H9 (cell line): ENCODE data around the gene FAU. TPM values are rescaled to one million over a fixed set of nuclear protein-coding genes. Genes with fewer than 3 reads are reported as not detected.

ENCODE experiments used
- DNase-seq: peaks from one replicate; pipeline ENCODE4 v3.0.0-alpha.2; 2017
- H2AFZ ChIP-seq: one replicate; pipeline ENCODE4 v1.6.1; 2013; ENCODE audit warnings: mild to moderate bottlenecking, low read length, control low read depth, moderate library complexity
- H2AK5ac ChIP-seq: 2 replicates; pipeline ENCODE4 v1.6.1; 2013; ENCODE audit warnings: low read length, control low read depth, mixed read lengths; ENCODE audit not compliant: insufficient read length
- H2BK120ac ChIP-seq: one replicate; pipeline ENCODE4 v1.6.1; 2013; ENCODE audit warnings: low read depth, mild to moderate bottlenecking, low read length, control low read depth, inconsistent platforms; ENCODE audit not compliant: poor library complexity, severe bottlenecking
- H2BK12ac ChIP-seq: 2 replicates; pipeline ENCODE4 v1.6.1; 2013; ENCODE audit warnings: low read length, control low read depth, mixed read lengths, low read depth; ENCODE audit not compliant: insufficient read length
- H2BK15ac ChIP-seq: 2 replicates; pipeline ENCODE4 v1.6.1; 2013; ENCODE audit warnings: low read depth, low read length, control low read depth
- H2BK20ac ChIP-seq: one replicate; pipeline ENCODE4 v1.6.1; 2013; ENCODE audit warnings: low read depth, mild to moderate bottlenecking, low read length, control low read depth, inconsistent platforms; ENCODE audit not compliant: poor library complexity, severe bottlenecking
- H2BK5ac ChIP-seq: 2 replicates; pipeline ENCODE4 v1.6.1; 2013; ENCODE audit warnings: low read length, control low read depth, mixed read lengths; ENCODE audit not compliant: insufficient read length
- H3K14ac ChIP-seq: 2 replicates; pipeline ENCODE4 v1.6.1; 2013; ENCODE audit warnings: low read length, control low read depth; ENCODE audit not compliant: insufficient read depth
- H3K18ac ChIP-seq: 2 replicates; pipeline ENCODE4 v1.6.1; 2013; ENCODE audit warnings: low read depth, mild to moderate bottlenecking, mixed read lengths, low read length, control low read depth; ENCODE audit not compliant: insufficient read length
- H3K23ac ChIP-seq: 2 replicates; pipeline ENCODE4 v1.6.1; 2013; ENCODE audit warnings: low read length, control low read depth, mixed read lengths, low read depth; ENCODE audit not compliant: insufficient read length
- H3K23me2 ChIP-seq: 2 replicates; pipeline ENCODE4 v1.6.1; 2013; ENCODE audit warnings: low read depth, mild to moderate bottlenecking, mixed read lengths, low read length, control low read depth; ENCODE audit not compliant: insufficient read length, poor library complexity, severe bottlenecking
- H3K27ac ChIP-seq: 2 replicates; pipeline ENCODE4 v1.5.1; 2013; ENCODE audit warnings: low read length, control low read depth, mixed read lengths, low read depth; ENCODE audit not compliant: insufficient read length
- H3K27me3 ChIP-seq: 2 replicates; pipeline ENCODE4 v1.6.1; 2013; ENCODE audit warnings: low read length, control low read depth, inconsistent platforms; ENCODE audit not compliant: insufficient read depth
- H3K4ac ChIP-seq: 2 replicates; pipeline ENCODE4 v1.6.1; 2013; ENCODE audit warnings: low read depth, mild to moderate bottlenecking, control low read depth, inconsistent platforms, low read length, moderate library complexity
- H3K4me1 ChIP-seq: 2 replicates; pipeline ENCODE4 v1.6.1; 2013; ENCODE audit warnings: low read length, control low read depth, inconsistent platforms; ENCODE audit not compliant: insufficient read depth
- H3K4me2 ChIP-seq: 2 replicates; pipeline ENCODE4 v1.6.1; 2013; ENCODE audit warnings: low read length, control low read depth, mixed read lengths; ENCODE audit not compliant: insufficient read length, insufficient read depth
- H3K56ac ChIP-seq: 2 replicates; pipeline ENCODE4 v1.6.1; 2013; ENCODE audit warnings: low read depth, mild to moderate bottlenecking, mixed read lengths, low read length, control low read depth; ENCODE audit not compliant: insufficient read length
- H3K79me1 ChIP-seq: 2 replicates; pipeline ENCODE4 v1.6.1; 2013; ENCODE audit warnings: low read depth, mild to moderate bottlenecking, moderate library complexity, low read length, control low read depth, inconsistent platforms; ENCODE audit not compliant: insufficient read depth, poor library complexity, severe bottlenecking
- H3K79me2 ChIP-seq: 2 replicates; pipeline ENCODE4 v1.6.1; 2013; ENCODE audit warnings: low read length, control low read depth, inconsistent platforms; ENCODE audit not compliant: insufficient read depth
- H3K9ac ChIP-seq: 2 replicates; pipeline ENCODE4 v1.6.1; 2013; ENCODE audit warnings: low read length, control low read depth, mixed read lengths; ENCODE audit not compliant: insufficient read length; ENCODE audit errors: extremely low read depth
- H3K9me3 ChIP-seq: one replicate; pipeline ENCODE4 v1.6.1; 2013; ENCODE audit warnings: low read depth, low read length, inconsistent platforms; ENCODE audit not compliant: control insufficient read depth
- H3T11ph ChIP-seq: one replicate; pipeline ENCODE4 v1.6.1; 2013; ENCODE audit warnings: mild to moderate bottlenecking, low read length, control low read depth, inconsistent platforms
- H4K20me1 ChIP-seq: one replicate; pipeline ENCODE4 v1.6.1; 2013; ENCODE audit not compliant: control insufficient read depth, insufficient read length, insufficient read depth
- H4K5ac ChIP-seq: 2 replicates; pipeline ENCODE4 v1.6.1; 2013; ENCODE audit warnings: low read depth, mild to moderate bottlenecking, mixed read lengths, low read length, control low read depth; ENCODE audit not compliant: insufficient read length
- H4K8ac ChIP-seq: replicated peaks from 2 replicates; pipeline ENCODE4 v1.6.1; 2013; ENCODE audit warnings: low read length, control low read depth, mixed read lengths, low read depth; ENCODE audit not compliant: insufficient read length
- H4K91ac ChIP-seq: 2 replicates; pipeline ENCODE4 v1.6.1; 2013; ENCODE audit warnings: low read depth, mild to moderate bottlenecking, moderate library complexity, mixed read lengths, low read length, control low read depth; ENCODE audit not compliant: insufficient read length
- H3K27ac Mint-ChIP-seq, 3 experiments: 2 replicates in 2 of 3; 3 replicates in 1 of 3; pipeline ENCODE4 v1.8.0; 2020 to 2021; ENCODE audit warnings: mixed read lengths in 3 of 3, mild to moderate bottlenecking in 1 of 3, moderate library complexity in 1 of 3
- H3K27me3 Mint-ChIP-seq: 2 replicates; pipeline ENCODE4 v1.8.0; 2021; ENCODE audit warnings: low read depth, mild to moderate bottlenecking, moderate library complexity, mixed read lengths
- H3K36me3 Mint-ChIP-seq, 3 experiments: 2 replicates in 2 of 3; 3 replicates in 1 of 3; pipeline ENCODE4 v1.8.0; 2020 to 2021; ENCODE audit warnings: low read depth in 3 of 3, mixed read lengths in 3 of 3; ENCODE audit not compliant: insufficient read depth in 1 of 3
- H3K4me1 Mint-ChIP-seq, 2 experiments: 2 replicates each; pipeline ENCODE4 v1.8.0; 2020; ENCODE audit warnings: mixed read lengths in 2 of 2
- H3K4me3 Mint-ChIP-seq, 2 experiments: 2 replicates in 1 of 2; 3 replicates in 1 of 2; pipeline ENCODE4 v1.8.0; 2020 to 2021; ENCODE audit warnings: mild to moderate bottlenecking in 2 of 2, mixed read lengths in 2 of 2, moderate library complexity in 1 of 2
- H3K9me3 Mint-ChIP-seq, 2 experiments: 2 replicates in 1 of 2; 3 replicates in 1 of 2; pipeline ENCODE4 v1.8.0; 2020; ENCODE audit warnings: mild to moderate bottlenecking in 2 of 2, mixed read lengths in 2 of 2, moderate library complexity in 1 of 2
- WGBS: extraction: QIAGEN DNeasy Blood & Tissue Kit; methylation state at CpG from one replicate; pipeline ENCODE4 v1.1.7; 2013; ENCODE audit warnings: missing lambda C conversion rate, low lambda C conversion rate, mixed read lengths; ENCODE audit not compliant: insufficient read length; ENCODE audit errors: extremely low coverage; 5-methylcytosine and 5-hydroxymethylcytosine counted together
- total RNA-seq: library from RNA; stranded (reverse); gene quantifications from 2 replicates; pipeline ENCODE4 v1.2.1, GENCODE V29; 2021
- TF ChIP-seq, protein P1 (sequence below): fragments of 200-600 bp; sonication (generic); conservative IDR thresholded peaks from 3 replicates; pipeline ENCODE4 v1.8.0; 2021; ENCODE audit warnings: antibody characterized with exemption, mild to moderate bottlenecking

Gene FAU
- total RNA-seq, 1 experiment from 2014 or later = 898 TPM

DNA sequence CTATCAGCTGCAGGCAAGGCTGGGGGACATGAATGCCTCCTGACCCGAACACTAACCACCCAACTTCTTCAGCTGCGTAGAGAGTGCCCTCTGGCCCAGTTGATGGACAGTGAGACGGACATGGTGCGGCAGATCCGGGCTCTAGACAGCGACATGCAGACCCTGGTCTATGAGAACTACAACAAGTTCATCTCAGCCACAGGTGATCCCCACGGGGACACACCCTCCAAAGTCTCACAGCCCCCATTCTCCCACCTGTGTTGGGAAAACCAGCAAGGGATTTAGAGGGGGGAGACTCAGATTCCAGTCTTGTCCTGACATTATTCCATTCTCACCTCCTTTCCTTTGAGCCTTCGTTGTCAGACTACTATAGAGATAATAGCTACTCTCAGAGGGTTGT lies 25.0 kb downstream of the FAU start:
- H2BK120ac ChIP-seq = no peak overlapping the region
- H3K27me3 ChIP-seq = no peaks in the 10 kb centered on the region
- Mint-ChIP-seq H3K4me1 (peaks cover 8 to 9% of the 10 kb centered on the region in 2 experiments), H3K27ac (0 out of 7 replicates have a peak overlapping the region, but pooled peaks of 1 of the 3 experiments have one; percentile 24), H3K36me3 (peaks cover 4 to 10% (median 5%) of the 10 kb centered on the region in 3 experiments; a peak in 5 of 7 replicates), H3K9me3 (no peaks in the 10 kb centered on the region), H3K4me3 (peak overlapping the region; percentile 95 to 96), H3K27me3 (no peaks in the 10 kb centered on the region)
- H4K5ac ChIP-seq = no peak overlapping the region
- TF ChIP-seq, protein P1, sequence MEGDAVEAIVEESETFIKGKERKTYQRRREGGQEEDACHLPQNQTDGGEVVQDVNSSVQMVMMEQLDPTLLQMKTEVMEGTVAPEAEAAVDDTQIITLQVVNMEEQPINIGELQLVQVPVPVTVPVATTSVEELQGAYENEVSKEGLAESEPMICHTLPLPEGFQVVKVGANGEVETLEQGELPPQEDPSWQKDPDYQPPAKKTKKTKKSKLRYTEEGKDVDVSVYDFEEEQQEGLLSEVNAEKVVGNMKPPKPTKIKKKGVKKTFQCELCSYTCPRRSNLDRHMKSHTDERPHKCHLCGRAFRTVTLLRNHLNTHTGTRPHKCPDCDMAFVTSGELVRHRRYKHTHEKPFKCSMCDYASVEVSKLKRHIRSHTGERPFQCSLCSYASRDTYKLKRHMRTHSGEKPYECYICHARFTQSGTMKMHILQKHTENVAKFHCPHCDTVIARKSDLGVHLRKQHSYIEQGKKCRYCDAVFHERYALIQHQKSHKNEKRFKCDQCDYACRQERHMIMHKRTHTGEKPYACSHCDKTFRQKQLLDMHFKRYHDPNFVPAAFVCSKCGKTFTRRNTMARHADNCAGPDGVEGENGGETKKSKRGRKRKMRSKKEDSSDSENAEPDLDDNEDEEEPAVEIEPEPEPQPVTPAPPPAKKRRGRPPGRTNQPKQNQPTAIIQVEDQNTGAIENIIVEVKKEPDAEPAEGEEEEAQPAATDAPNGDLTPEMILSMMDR = no peak
- H3K4ac ChIP-seq = no peak overlapping the region
- no peak overlapping the region for H4K8ac ChIP-seq
- no peak overlapping the region for H3K18ac ChIP-seq
- 0 out of 2 replicates have a peak, but pooled peaks cover 3% of the 10 kb centered on the region for H3K79me2 ChIP-seq
- DNase-seq = no peak
- H3K4me2 ChIP-seq = peak overlapping the region; percentile 55
- no peak overlapping the region for H4K91ac ChIP-seq
- H2AFZ ChIP-seq = no peak overlapping the region
- H3K23me2 ChIP-seq = no peaks in the 10 kb centered on the region
- H3K14ac ChIP-seq = no peak overlapping the region
- H3K4me1 ChIP-seq = no peaks in the 10 kb centered on the region
- H2BK12ac ChIP-seq = no peak overlapping the region
- no peak overlapping the region for H3T11ph ChIP-seq
- H3K9ac ChIP-seq = no peak overlapping the region
- peaks cover 4% of the 10 kb centered on the region for H3K79me1 ChIP-seq
- H2BK20ac ChIP-seq = no peak overlapping the region
- no peak overlapping the region for H3K27ac ChIP-seq
- no peaks in the 10 kb centered on the region for H3K9me3 ChIP-seq
- H3K56ac ChIP-seq = no peak overlapping the region
- H3K23ac ChIP-seq = no peak overlapping the region
- WGBS = no CpG with 5 or more reads among the region's 8 CpGs
- no peak overlapping the region for H2AK5ac ChIP-seq
- H2BK5ac ChIP-seq = no peak overlapping the region
- H4K20me1 ChIP-seq = no peaks in the 10 kb centered on the region
- H2BK15ac ChIP-seq = no peak overlapping the region
